Stimulated activated CD4-positive, alpha-beta T cell treated with anti-CD3 and anti-CD28 coated beads, Interleukin-2, amount 100 ng/mL, for 48 hours (primary cell): ENCODE measurements around the gene EHD3.

Experiments used
- DNase-seq, 2 donors: peaks; one replicate each; pipeline ENCODE4 v3.0.0-alpha.2; 2020

The EHD3 gene

DNA sequence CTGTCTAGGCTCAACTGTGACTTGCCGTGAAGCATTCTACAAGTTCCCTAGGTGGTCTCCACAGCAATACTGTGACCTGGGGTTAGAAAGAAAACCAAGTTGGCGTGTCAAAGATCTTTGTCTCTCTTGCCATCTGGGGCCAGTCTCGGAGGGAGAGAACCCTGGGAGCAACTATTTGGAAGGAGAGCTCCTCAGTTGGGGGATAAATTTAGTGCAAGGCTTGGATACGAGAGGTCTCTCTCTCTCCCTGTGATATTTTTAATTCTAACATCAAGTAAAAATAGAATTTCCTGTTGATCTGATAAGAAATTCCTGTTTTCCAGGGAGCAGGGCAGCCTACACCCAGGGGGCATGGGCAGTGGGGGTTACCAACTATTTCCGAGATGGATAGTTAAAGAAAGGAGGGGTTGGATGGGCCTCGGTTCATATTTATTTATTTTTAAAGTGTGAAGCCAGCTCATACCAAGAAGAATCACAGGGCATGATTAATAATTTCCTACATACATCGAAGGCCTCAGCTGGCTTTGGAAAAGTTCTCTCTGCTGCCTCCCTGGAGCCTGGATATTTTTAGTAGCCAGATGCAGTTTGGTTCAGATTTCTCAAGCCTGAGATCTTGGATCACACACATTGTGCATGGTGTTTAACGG is 62.8 kb downstream of the EHD3 start:
- DNase-seq, result no peak

DNA sequence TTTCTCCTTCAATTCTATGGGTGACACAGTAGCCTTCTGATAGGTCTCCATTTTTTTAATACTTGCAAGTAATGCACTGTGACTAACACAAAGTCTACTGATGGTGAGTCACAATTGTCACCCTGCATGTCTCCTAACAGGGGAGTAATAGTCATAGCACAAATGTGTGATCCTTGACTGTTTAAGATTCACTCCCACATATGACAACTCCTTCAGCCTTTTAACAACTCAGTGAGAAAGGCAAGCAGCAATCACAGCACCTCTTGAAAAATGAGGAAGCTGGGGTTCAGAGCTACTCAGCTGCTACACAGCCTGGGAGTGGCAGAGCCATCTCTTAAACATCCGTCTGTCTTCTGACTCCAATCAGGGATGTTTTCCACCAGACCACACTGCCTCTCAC is 63.8 kb downstream of the EHD3 start:
- DNase-seq, result no peak

DNA sequence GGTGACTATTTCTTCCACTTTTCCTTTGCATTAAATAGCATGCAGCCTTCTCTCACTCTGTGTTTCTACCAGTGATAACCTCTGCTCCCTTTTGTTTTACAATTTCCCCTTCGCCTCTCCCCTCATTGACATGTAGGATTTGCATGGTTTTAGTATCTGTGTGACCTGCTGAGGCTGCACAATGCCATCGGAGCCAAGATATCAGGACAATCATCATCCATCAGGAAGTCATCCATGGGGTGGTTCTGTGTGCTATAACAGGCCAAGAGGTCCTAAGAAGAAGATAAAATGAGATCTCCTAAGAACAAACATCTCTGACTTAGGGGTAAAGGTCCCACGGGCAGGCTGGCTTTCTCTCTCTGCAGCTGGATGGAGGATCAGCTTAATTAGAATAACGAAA is 65.6 kb downstream of the EHD3 start:
- no peak for DNase-seq

DNA sequence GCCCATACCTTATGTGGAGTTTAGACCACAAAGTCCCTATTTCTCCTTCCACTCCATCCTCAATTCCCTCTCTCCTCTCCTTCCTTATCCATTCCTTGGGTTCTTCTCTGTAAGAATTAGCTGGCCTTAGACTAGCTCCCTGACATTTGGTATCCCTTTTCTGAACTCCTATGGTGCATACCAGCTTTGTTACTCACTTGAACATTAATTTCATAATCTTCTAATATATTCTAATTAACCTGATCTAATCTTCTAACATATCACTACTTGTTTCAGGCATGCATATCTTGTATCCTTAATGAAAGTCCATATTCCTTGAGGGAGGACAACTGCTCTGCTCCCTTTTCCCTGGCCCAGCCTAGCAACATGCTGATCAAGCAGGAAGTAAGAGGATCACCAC is 66.4 kb downstream of the EHD3 start:
- DNase-seq, result no peak

DNA sequence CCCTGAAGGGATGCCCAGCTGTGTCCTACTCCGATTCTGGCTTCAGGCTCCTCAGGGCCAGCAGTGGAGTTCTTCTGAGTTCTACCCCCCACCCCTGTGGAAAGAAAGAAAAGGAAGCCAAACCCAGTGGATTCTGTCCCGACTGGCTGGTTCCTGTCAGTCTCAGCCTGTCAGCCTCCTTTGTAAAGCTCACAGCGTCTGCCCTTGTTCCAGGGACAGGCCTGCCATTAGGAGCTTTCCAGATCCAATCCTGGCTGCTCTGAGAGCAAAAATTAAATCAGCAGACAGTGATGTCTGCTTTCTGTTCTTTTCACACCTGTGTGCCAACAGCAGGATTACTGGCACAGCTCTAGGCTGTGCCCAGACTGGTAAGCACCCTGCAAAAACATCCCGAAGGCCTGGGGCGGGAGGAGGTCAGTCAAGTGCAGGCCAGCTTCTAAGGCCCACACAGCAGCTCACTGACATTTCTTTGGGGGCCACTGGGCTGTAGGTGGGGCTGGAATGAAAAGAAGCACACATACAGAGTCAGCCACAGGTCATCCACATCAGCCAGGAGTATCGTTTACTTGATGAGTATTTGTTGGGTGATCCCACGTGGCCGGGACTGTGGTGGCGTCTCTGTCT is 69.1 kb downstream of the EHD3 start:
- no peak for DNase-seq

DNA sequence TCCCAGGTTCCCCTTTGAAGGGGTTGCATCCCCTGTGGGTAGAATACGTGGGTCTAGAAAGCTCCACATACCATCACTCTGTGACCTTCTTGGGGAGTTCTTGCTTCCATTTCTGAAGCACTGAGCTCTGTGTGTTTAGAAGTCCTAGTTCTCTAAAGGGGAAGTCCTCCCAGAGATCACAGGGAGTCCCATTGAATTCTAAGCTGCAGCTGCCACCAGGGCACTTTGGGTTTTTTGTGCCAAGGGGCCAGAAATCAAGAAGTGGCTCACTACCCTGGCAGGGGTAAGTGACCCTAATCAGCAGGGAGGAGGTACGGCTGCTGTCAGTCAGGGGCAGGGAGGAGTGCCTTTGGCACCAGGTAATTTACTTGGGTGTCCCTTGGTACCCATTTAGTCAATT is 70.9 kb downstream of the EHD3 start:
- no peak for DNase-seq

DNA sequence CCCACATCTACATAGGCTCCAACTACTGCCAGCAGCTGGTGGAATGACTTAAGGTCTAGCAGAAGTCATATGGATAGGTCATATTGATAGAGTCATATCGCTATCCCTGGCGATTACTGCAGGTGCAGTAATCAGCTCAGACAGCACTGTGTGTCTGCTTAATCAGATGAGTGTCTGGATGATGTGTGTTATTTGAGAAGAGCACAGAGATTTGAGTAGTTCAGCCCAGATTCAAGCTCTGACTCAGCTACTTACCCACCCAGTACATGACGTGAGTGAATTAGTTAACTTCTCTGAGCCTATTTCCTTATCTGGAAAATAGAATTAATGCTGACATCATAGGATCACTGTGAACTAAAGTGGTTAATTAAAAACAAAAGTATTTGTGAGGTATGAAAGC is 78.9 kb downstream of the EHD3 start:
- no peak for DNase-seq

DNA sequence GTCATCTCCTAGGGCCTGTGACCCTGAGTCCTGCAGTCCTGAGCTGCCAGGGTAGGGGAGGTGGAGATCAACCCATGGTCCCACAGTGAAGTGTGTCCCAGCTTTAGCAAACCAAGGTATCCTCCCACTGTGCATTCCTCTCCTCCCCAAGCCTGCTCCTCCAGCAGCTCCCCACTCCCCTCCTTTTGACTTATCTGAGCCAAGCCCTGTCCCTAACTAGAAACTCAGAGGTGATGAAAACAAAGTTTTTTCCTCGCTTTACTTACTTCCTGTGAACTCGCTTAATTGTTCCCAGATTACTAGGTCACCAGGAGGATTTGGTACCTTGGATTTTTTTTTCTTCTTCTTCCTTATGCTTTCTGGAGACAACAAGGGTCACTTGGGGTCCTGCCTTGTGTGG is 80.8 kb downstream of the EHD3 start:
- DNase-seq, result no peak

DNA sequence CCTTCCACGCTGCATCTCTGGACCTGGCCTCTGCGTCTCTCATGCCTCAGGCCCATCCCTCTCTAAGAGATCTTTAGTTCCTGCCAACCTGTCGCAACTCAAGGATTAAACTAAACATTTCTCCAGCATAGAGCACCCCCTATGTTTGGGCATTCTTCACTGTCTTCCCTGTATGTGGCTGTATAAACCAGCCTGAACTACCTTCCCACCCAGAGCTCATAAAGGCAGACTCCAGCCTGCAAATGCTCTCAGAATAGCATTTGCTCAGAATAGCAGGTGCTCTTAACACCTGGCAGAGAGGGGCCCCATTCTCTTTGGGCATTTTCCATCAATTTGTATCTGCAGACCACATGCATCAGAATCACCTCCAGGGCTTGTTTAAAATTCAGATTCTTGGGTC is 83.4 kb downstream of the EHD3 start:
- no peak for DNase-seq

DNA sequence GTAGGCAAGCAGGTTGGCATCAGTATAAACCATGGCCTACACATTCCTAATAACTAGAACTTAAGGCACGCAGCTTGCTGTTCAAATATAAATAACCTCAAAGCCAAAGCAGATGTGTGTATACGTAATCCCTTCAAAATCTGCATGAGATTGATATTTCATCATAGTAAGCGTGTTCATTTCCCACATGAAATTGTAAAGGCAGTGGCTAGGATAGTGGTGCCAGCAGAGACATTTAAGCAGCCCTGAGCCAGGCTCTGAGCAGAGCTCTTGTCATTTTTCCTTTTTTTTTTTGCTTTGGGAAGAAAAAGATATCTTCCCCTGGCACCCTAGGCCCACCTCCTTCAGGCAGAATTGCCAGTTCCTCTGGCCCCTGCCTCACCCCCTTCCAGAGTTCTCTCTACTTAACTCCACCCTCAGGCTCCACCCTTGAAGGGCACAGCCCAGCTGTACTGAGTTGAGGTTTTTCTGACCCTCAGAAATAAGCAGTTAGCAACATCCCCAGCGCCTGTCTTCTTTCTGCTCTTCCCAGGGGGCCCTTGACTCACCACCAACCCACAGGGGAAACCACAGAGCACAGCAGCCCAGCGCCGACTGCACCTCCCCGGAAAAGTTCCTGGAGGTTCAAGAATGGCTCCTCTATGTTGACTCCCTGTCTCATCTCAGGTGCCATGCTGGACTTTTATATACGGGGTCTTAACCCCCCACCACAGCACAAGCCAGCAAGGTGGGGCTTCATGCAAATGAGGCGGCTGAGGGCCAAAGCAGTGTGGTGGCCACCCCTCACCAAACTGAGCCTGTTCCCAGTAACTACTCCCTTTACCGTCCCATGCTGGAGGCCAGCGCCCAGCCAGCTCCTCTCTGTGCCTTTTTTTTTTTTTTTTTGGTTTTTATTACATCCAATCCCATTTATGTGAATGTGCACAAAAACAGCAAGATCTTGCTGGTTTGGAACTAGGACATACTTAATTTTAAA is 84.7 kb downstream of the EHD3 start:
- DNase-seq, result peak; percentile 9 to 31
